ENCODE data around the gene MYO1F.
A peak's percentile ranks its signal among the peaks of the same experiment; 100 is the strongest.

MYO1F gene

DNA sequence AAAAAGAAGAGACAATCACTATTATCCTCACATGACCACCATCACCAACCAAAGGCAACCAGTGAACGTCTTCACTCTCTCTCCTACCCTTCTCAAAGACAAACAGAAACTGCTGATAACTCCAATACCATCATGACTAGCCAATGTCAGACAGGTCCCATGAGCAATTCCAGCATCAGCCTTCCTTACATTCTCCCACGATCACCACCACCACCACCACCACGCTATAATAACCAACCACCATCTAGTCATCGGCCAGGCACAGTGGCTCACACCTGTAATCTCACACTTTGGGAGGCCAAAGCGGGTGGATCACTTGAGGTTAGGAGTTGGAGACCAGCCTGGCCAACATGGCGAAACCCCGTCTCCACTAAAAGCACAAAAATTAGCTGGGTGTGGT lies 3.9 kb downstream of the MYO1F start:
- H3K27ac ChIP-seq: no peak overlapping the region
- H3K36me3 ChIP-seq (ENCODE audit: insufficient read depth): no peaks in the 10 kb centered on the region
- peaks cover 14% of the 10 kb centered on the region for H3K4me1 ChIP-seq (ENCODE audit: low read depth, poor library complexity, severe bottlenecking)
- no peak overlapping the region for H3K4me3 ChIP-seq (IDR thresholded peaks at IDR 0.05; ENCODE audit: insufficient read depth, low read depth, low read length)
- H3K9ac ChIP-seq: no peak overlapping the region
- no peaks in the 10 kb centered on the region for H4K20me1 ChIP-seq (ENCODE audit: insufficient read depth)
- no peak overlapping the region for H3K4me2 ChIP-seq
- no peaks in the 10 kb centered on the region for H3K79me2 ChIP-seq (ENCODE audit: insufficient read depth, low read depth)
- peaks cover 18% of the 10 kb centered on the region; the same call in 1 of the 2 replicates for H3K27me3 ChIP-seq (ENCODE audit: insufficient read depth, low read depth)
- no peak overlapping the region for H2AFZ ChIP-seq (ENCODE audit: low read depth)
- TF ChIP-seq, protein P1, sequence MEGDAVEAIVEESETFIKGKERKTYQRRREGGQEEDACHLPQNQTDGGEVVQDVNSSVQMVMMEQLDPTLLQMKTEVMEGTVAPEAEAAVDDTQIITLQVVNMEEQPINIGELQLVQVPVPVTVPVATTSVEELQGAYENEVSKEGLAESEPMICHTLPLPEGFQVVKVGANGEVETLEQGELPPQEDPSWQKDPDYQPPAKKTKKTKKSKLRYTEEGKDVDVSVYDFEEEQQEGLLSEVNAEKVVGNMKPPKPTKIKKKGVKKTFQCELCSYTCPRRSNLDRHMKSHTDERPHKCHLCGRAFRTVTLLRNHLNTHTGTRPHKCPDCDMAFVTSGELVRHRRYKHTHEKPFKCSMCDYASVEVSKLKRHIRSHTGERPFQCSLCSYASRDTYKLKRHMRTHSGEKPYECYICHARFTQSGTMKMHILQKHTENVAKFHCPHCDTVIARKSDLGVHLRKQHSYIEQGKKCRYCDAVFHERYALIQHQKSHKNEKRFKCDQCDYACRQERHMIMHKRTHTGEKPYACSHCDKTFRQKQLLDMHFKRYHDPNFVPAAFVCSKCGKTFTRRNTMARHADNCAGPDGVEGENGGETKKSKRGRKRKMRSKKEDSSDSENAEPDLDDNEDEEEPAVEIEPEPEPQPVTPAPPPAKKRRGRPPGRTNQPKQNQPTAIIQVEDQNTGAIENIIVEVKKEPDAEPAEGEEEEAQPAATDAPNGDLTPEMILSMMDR (conservative IDR thresholded peaks at IDR 0.05; ENCODE audit: low read depth, low read length): no peak

DNA sequence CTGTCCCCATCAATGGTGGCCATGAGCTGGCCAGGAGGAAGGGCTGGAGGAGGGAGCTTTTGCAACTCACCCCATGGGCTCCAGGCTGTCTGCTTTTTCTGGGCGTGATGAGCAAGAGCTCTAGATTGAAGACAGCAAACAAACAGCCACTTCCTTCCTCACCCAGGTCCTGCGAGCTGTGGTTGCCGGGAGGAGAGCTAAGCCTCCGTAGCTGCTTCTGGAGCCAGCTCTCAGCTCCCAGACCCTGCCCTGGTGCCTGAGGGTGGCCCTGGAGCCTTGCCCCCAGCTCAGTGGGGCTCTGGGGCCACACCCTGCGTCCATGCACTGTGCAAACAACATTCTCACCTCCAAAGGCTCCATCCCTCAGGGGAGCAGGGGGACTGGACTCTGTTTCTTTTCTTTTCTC lies 6.2 kb downstream of the MYO1F start:
- H3K27me3 ChIP-seq (ENCODE audit: insufficient read depth, low read depth): peaks cover 12% of the 10 kb centered on the region; the same call in 1 of the 2 replicates
- no peak overlapping the region for H3K4me2 ChIP-seq
- H2AFZ ChIP-seq (ENCODE audit: low read depth): no peak overlapping the region; the same call in 1 of the 2 replicates
- no peaks in the 10 kb centered on the region for H3K79me2 ChIP-seq (ENCODE audit: insufficient read depth, low read depth)
- TF ChIP-seq, protein P1 (conservative IDR thresholded peaks at IDR 0.05; ENCODE audit: low read depth, low read length): no peak
- H3K4me1 ChIP-seq (ENCODE audit: low read depth, poor library complexity, severe bottlenecking): peaks cover 14% of the 10 kb centered on the region
- no peak overlapping the region for H3K4me3 ChIP-seq (IDR thresholded peaks at IDR 0.05; ENCODE audit: insufficient read depth, low read depth, low read length)
- H3K9ac ChIP-seq: no peak overlapping the region
- H3K36me3 ChIP-seq (ENCODE audit: insufficient read depth): no peaks in the 10 kb centered on the region
- no peaks in the 10 kb centered on the region for H4K20me1 ChIP-seq (ENCODE audit: insufficient read depth)
- H3K27ac ChIP-seq: no peak overlapping the region

DNA sequence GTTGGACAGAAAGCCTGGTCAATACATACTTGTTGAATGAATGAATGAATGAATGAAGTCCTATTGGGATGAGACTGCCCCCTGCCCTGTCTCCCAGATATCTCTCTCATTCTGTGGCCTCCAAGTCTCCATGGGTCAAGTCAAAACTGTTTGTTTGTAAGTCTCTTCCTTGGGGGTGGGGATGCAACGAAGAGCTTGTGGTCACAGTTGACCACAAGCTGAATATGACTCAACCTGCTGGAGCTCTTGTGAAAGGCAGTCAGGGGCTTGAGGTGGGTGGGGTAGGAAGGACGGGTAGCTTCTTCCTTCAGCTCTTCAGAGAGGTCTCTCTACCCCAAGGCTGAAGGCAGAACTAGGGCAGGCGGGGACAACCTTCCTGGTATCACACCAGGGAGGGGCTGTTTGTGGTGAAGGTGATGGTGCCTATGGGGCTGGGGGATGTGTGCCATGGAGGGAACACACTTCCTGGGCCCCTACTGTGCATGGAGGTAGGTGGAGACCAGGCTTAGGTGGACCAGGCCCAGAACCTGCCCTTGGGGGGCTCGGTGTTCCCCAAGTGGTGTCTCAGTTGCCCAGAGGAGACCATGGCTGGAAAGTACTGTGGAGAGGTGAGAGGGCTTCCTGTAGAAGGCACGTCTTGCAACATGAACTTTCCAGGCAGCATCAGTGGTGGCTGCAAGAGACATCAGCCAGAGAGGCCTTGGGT lies 8.0 kb downstream of the MYO1F start:
- Histone ChIP-seq H3K27ac (no peak overlapping the region), H3K9ac (no peak overlapping the region), H4K20me1 (ENCODE audit: insufficient read depth) (no peaks in the 10 kb centered on the region), H3K36me3 (ENCODE audit: insufficient read depth) (no peaks in the 10 kb centered on the region), H2AFZ (ENCODE audit: low read depth) (no peak overlapping the region; the same call in 1 of the 2 replicates), H3K4me2 (peak overlapping the region; percentile 57), H3K4me3 (IDR thresholded peaks at IDR 0.05; ENCODE audit: insufficient read depth, low read depth, low read length) (no peak overlapping the region), H3K27me3 (ENCODE audit: insufficient read depth, low read depth) (peaks cover 5% of the 10 kb centered on the region; the same call in 1 of the 2 replicates), H3K79me2 (ENCODE audit: insufficient read depth, low read depth) (no peaks in the 10 kb centered on the region), H3K4me1 (ENCODE audit: low read depth, poor library complexity, severe bottlenecking) (peaks cover 14% of the 10 kb centered on the region)
- TF ChIP-seq, protein P1 (conservative IDR thresholded peaks at IDR 0.05; ENCODE audit: low read depth, low read length): no peak

DNA sequence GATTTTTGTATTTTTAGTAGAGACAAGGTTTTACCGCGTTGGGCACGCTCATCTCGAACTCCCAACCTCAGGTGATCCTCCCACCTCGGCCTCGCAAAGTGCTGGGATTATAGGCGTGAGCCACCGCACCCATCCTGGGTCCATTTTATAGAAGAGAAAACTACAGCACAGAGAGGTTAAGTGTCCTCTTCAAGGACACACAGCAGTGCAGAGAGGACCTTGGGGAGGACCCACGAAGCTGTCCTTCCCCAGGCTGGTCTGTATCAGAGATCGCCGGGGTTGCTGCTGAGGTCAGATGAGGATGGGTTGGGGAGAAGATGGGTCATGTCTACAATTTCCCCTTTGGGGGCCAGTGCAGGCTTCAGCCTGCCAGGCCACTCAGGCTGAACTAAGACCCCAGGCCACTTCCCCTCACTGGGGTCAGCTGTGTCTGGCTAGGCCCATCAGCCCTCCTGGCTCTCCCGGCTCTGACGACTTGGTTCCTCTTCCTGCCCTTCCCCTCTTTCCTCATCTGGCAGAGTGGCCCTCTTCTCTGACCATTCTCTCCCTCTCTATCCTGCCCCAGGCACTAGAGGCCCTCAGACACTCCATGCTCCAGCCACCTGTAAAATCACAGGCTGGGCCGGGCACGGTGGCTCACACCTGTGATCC lies 9.6 kb downstream of the MYO1F start:
- no peak overlapping the region for H3K4me2 ChIP-seq
- no peak overlapping the region for H2AFZ ChIP-seq (ENCODE audit: low read depth)
- no peaks in the 10 kb centered on the region for H4K20me1 ChIP-seq (ENCODE audit: insufficient read depth)
- H3K27me3 ChIP-seq (ENCODE audit: insufficient read depth, low read depth): peaks cover 3% of the 10 kb centered on the region; the same call in 1 of the 2 replicates
- H3K27ac ChIP-seq: no peak overlapping the region
- H3K79me2 ChIP-seq (ENCODE audit: insufficient read depth, low read depth): no peaks in the 10 kb centered on the region
- H3K9ac ChIP-seq: no peak overlapping the region
- H3K4me3 ChIP-seq (IDR thresholded peaks at IDR 0.05; ENCODE audit: insufficient read depth, low read depth, low read length): no peak overlapping the region
- peaks cover 14% of the 10 kb centered on the region for H3K4me1 ChIP-seq (ENCODE audit: low read depth, poor library complexity, severe bottlenecking)
- TF ChIP-seq, protein P1 (conservative IDR thresholded peaks at IDR 0.05; ENCODE audit: low read depth, low read length): no peak
- H3K36me3 ChIP-seq (ENCODE audit: insufficient read depth): no peaks in the 10 kb centered on the region
